Omental fat pad (tissue), 4 donors: Measurements from ENCODE around the gene CNTN4. TPM values are rescaled to one million over a fixed set of nuclear protein-coding genes. Genes with fewer than 3 reads are reported as not detected.
A peak's percentile ranks its signal among the peaks of the same experiment; 100 is the strongest.

Experiments used
- ATAC-seq: fragments of 150-250 bp; one replicate; pipeline ENCODE4 v1.9.1; 2016; ENCODE audit warnings: mild to moderate bottlenecking, moderate library complexity; ENCODE audit not compliant: low FRiP score
- DNase-seq: peaks from one replicate; pipeline ENCODE4 v3.0.0-alpha.2; 2019; ENCODE audit warnings: low spot score
- total RNA-seq, 4 donors: library from RNA; depleted of rRNA; stranded (reverse); fragments of >200 nt; gene quantifications; one replicate each; pipeline ENCODE4 v1.1.0, GENCODE V29; 2016
- TF ChIP-seq, protein P1 (sequence below), 3 donors: fragments of 450-650 bp; IDR thresholded peaks; one replicate each; pipeline ENCODE4 v1.5.1; 2016 to 2017; ENCODE audit warnings: antibody characterized with exemption in 3 of 3, mild to moderate bottlenecking in 3 of 3, moderate library complexity in 2 of 3

The CNTN4 gene
- total RNA-seq, 4 donors from 2014 or later: 2.6 to 9.5 (median 7.2) TPM

DNA sequence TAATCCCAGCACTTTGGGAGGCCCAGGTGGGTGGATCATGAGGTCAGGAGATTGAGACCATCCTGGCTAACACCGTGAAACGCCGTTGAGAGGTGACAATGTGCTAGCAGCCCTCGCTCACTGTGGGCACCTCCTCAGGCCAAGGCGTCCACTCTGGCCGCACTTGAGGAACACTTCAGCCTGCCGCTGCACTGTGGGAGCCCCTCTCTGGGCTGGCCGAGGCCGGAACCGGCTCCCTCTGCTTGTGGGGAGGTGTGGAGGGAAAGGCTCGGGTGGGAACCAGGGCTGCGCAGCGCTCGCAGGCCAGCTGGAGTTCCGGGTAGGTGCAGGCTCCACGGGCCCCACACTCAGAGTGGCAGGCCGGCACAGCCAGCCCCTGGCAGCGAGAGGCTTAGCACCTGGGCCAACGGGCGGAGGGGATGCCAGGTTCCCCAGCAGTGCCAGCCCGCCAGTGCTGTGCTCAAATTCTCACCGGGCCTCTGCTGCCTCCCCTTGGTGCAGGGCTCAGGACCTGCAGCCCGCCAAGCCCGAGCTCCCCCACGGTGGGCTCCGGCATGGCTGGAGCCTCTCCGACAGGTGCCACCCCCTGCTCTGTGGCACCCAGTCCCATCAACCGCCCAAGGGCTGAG lies 253.6 kb downstream of the CNTN4 start:
- DNase-seq (no peak), ATAC-seq (no peak)
- TF ChIP-seq, protein P1, sequence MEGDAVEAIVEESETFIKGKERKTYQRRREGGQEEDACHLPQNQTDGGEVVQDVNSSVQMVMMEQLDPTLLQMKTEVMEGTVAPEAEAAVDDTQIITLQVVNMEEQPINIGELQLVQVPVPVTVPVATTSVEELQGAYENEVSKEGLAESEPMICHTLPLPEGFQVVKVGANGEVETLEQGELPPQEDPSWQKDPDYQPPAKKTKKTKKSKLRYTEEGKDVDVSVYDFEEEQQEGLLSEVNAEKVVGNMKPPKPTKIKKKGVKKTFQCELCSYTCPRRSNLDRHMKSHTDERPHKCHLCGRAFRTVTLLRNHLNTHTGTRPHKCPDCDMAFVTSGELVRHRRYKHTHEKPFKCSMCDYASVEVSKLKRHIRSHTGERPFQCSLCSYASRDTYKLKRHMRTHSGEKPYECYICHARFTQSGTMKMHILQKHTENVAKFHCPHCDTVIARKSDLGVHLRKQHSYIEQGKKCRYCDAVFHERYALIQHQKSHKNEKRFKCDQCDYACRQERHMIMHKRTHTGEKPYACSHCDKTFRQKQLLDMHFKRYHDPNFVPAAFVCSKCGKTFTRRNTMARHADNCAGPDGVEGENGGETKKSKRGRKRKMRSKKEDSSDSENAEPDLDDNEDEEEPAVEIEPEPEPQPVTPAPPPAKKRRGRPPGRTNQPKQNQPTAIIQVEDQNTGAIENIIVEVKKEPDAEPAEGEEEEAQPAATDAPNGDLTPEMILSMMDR (IDR thresholded peaks at IDR 0.05): no peak

DNA sequence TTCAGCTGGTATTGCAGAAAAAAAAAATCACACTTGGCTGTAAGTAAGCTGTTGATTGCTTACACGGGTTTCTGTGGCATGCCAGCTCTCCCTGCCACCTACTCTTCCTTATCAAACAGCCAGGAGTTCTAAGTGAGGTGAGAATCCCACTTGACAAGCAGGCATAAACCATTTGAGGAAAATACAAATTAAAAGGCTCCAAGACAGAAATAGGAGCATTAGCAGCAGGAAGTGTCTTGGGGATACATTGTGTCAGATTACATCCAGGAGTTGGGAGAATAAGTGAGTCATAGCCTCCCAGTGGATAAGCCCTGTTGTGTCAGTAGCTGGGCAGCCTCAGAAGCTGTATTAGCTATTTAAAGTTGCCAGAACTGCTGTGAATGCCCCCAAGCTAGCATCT lies 256.0 kb downstream of the CNTN4 start:
- ATAC-seq (peak; percentile 97), DNase-seq (no peak)
- TF ChIP-seq, protein P1 (IDR thresholded peaks at IDR 0.05): no peak

DNA sequence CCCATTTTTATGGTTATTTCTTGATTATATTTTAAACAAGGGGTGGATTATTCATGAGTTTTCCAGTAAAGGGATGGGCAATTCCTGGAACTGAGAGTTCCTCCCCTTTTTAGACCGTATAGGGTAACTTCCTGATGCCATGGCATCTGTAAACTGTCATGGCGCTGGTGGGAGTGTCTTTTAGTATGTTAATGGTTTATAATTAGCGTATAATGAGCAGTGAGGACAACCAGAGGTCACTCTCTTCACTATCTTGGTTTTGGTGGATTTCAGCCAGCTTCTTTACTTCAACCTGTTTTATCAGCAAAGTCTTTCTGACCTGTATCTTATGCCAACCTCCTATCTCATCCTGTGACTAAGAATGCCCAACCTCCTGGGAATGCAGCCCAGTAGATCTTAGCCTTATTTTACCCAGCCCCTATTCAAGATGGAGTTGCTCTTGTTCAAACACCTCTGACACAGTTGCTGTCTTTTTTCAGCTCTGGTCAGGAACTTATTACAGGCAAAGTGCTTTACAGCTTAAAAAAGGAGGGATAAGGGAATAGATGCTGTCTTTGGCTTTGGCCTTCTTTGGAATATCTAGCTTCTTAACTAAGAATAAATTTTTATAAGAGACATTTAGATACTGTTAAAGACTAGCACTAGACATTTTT lies 257.8 kb downstream of the CNTN4 start:
- DNase-seq (no peak), ATAC-seq (no peak)
- TF ChIP-seq, protein P1 (IDR thresholded peaks at IDR 0.05): no peak

DNA sequence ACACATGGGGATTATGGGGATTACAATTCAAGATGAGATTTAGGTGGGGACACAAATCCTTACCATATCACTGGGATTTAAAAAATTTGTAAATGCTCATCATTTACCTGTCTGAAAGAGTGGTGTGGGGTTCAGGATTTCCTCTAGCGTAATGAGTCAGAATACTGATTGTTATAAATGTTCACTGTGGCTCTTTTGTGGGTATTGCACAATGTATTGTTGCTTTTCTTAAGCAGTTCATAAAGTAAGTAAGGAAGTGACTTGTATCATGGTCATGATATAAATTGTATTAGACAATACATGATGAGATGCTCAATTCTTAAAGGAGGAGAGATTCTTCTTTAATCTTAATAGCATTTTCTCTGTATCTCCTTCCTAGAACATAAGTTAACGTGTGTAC lies 262.1 kb downstream of the CNTN4 start:
- no peak for ATAC-seq
- TF ChIP-seq, protein P1 (IDR thresholded peaks at IDR 0.05): no peak
- DNase-seq: no peak

DNA sequence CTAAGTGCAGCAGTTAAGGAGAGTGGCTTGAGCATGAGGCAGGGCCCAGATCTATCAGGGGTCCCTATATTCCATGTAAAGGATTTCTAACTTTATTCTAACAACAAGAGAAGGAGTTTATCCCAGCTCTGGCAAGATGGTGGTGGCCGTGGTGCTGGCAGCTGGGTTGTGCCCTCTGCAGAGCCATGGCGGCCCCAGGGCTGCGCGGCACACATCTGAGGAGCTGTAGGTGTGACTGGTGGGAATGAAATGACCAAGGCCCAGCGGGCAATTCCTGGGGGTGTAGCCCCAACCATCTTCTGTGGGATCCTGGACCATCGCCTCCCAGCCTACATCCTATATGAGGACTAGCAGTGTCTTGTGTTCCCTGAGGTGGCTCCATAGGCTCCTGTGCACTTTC lies 263.5 kb downstream of the CNTN4 start:
- TF ChIP-seq, protein P1 (IDR thresholded peaks at IDR 0.05): no peak
- DNase-seq (no peak), ATAC-seq (no peak)

DNA sequence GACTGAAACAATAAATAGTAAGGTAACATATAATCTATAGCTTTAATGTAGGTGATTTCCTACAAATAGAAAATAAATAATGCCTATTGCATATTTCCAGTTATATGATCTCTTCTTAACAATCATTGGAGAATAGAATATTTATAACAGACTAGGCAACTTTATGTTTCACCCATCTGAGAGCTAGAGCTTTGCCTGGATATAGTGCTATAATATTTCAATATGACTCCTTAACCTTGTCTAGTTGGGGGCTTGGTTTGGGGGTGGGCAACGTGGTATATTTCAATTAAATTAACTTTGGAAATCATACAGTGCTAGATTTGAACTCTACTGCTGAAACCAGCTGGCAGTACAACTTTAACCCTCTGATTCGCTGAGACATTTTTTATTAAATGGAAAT lies 265.2 kb downstream of the CNTN4 start:
- DNase-seq (no peak), ATAC-seq (no peak)
- TF ChIP-seq, protein P1 (IDR thresholded peaks at IDR 0.05): no peak

DNA sequence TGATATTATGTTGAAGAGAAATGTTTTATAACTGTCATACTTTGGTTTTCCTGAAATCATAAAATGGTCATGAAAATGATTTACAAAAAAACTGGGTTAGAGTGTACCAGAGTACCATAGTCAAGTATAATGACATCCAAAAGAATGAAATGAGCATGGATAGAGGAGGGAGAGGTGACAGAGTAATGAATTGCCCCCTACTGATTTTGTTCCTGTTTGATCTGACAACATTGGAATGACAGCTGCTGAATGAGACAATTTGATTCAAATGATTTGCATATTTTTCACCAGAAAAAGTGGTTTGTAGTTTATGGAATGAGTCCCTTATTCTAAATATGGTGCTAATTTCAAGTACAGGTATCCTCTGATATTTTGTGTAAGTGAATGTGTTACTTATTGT lies 271.7 kb downstream of the CNTN4 start:
- no peak for DNase-seq
- TF ChIP-seq, protein P1 (IDR thresholded peaks at IDR 0.05): no peak
- ATAC-seq: no peak
